ENCODE measurements around the gene RABGGTA.

GRCh38 chr14:24289649-24290280, 18.4 kb upstream of the RABGGTA start:
- TF ChIP-seq POLR2A (IDR thresholded peaks at IDR 0.05; ENCODE audit: low read depth, low read length) = no peak
- TF ChIP-seq TAF1 (IDR thresholded peaks at IDR 0.05; ENCODE audit: borderline replicate concordance, low read depth, low read length) = no peak
- TF ChIP-seq POLR2AphosphoS5 (IDR thresholded peaks at IDR 0.05; ENCODE audit: low read depth, low read length) = no peak
